K562 (cell line): Measurements from ENCODE around the gene TMEM138. TPM values are rescaled to one million over a fixed set of nuclear protein-coding genes. Genes with fewer than 3 reads are reported as not detected.
A peak's percentile ranks its signal among the peaks of the same experiment; 100 is the strongest.

Experiments
- CXXC5 ChIP-seq: fragments of 250-450 bp; sonication (Bioruptor Pico); IDR thresholded peaks from 2 replicates; pipeline ENCODE4 v1.8.0; 2022; ENCODE audit warnings: inconsistent platforms, mild to moderate bottlenecking, moderate library complexity
- FOSL1 ChIP-seq: fragments of 200-800 bp; sonication (Bioruptor generic); conservative IDR thresholded peaks from 2 replicates; pipeline ENCODE4 v1.6.1; 2016; ENCODE audit warnings: missing genetic modification characterization, missing compliant biosample characterization
- MTA3 ChIP-seq: fragments of 450-650 bp; formaldehyde crosslinking; IDR thresholded peaks from 2 replicates; pipeline ENCODE4 v1.6.1; 2017; ENCODE audit warnings: mild to moderate bottlenecking, borderline replicate concordance
- REST ChIP-seq, 2 experiments: fragments of 450-650 bp; formaldehyde crosslinking in 1 of 2; IDR thresholded peaks; 2 replicates each; pipeline versions ENCODE4 v1.4.0 to v1.6.1; 2014 to 2020; ENCODE audit warnings: mild to moderate bottlenecking in 2 of 2, borderline replicate concordance in 1 of 2, low read depth in 1 of 2
- SMC3 ChIP-seq: conservative IDR thresholded peaks from 2 replicates; pipeline ENCODE4 v1.6.1; 2011; ENCODE audit warnings: low read depth, low read length, improper control_type of control experiment; ENCODE audit not compliant: insufficient read depth
- polyA plus RNA-seq, 8 experiments: library from polyadenylated mRNA; depleted of rRNA in 4 of 8; stranded (reverse) in 5 of 8; unstranded in 3 of 8; fragments of >200 nt; fragmentation: Nextera tagmentation in 2 of 8; fragmentation: Illumina TruSeq in 1 of 8; extraction: Ambion mirVana in 2 of 8; extraction: Trizol in 1 of 8; gene quantifications; 2 replicates each; pipeline versions ENCODE4 v1.2.1 to v1.2.3, GENCODE V29; 2011 to 2014; ENCODE audit warnings: inconsistent platforms in 1 of 8, missing spikeins in 1 of 8
- total RNA-seq, 7 experiments: library from RNA; depleted of rRNA in 6 of 7; stranded (reverse); fragments of >200 nt in 6 of 7; fragmentation: Illumina TruSeq in 2 of 7; extraction: Trizol in 2 of 7; gene quantifications; 2 replicates each; pipeline versions ENCODE4 v1.2.1 to v1.2.3, GENCODE V29; 2011 to 2021; ENCODE audit warnings: low replicate concordance in 1 of 7
- TF ChIP-seq, protein P1 (sequence below): sonication (generic); formaldehyde crosslinking; IDR thresholded peaks from 2 replicates; pipeline ENCODE4 v1.8.1; 2023; ENCODE audit warnings: mild to moderate bottlenecking, missing genetic modification reagents
- TF ChIP-seq, protein P2 (sequence below): fragments of 250-450 bp; sonication (Bioruptor Pico); IDR thresholded peaks from 2 replicates; pipeline ENCODE4 v1.4.0; 2020; ENCODE audit warnings: mild to moderate bottlenecking

Gene TMEM138
- total and polyA plus RNA-seq, 9 of the 15 experiments (the other 6 are each of a cell fraction or from before 2014, with no cell fraction given): 23.2 to 168 (median 63.1) TPM

- TF ChIP-seq, protein P1, sequence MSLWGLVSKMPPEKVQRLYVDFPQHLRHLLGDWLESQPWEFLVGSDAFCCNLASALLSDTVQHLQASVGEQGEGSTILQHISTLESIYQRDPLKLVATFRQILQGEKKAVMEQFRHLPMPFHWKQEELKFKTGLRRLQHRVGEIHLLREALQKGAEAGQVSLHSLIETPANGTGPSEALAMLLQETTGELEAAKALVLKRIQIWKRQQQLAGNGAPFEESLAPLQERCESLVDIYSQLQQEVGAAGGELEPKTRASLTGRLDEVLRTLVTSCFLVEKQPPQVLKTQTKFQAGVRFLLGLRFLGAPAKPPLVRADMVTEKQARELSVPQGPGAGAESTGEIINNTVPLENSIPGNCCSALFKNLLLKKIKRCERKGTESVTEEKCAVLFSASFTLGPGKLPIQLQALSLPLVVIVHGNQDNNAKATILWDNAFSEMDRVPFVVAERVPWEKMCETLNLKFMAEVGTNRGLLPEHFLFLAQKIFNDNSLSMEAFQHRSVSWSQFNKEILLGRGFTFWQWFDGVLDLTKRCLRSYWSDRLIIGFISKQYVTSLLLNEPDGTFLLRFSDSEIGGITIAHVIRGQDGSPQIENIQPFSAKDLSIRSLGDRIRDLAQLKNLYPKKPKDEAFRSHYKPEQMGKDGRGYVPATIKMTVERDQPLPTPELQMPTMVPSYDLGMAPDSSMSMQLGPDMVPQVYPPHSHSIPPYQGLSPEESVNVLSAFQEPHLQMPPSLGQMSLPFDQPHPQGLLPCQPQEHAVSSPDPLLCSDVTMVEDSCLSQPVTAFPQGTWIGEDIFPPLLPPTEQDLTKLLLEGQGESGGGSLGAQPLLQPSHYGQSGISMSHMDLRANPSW (CRISPR knock-in tag): no peak
- TF ChIP-seq REST (IDR thresholded peaks at IDR 0.05; ENCODE audit: borderline replicate concordance): peak; percentile 90
- TF ChIP-seq REST (CRISPR knock-in tag; IDR thresholded peaks at IDR 0.05; ENCODE audit: low read depth): no peak
- TF ChIP-seq FOSL1 (tag): no peak
- peak; percentile 89 for TF ChIP-seq SMC3
- TF ChIP-seq, protein P2, sequence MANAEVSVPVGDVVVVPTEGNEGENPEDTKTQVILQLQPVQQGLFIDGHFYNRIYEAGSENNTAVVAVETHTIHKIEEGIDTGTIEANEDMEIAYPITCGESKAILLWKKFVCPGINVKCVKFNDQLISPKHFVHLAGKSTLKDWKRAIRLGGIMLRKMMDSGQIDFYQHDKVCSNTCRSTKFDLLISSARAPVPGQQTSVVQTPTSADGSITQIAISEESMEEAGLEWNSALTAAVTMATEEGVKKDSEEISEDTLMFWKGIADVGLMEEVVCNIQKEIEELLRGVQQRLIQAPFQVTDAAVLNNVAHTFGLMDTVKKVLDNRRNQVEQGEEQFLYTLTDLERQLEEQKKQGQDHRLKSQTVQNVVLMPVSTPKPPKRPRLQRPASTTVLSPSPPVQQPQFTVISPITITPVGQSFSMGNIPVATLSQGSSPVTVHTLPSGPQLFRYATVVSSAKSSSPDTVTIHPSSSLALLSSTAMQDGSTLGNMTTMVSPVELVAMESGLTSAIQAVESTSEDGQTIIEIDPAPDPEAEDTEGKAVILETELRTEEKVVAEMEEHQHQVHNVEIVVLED (CRISPR knock-in tag): no peak
- TF ChIP-seq MTA3: no peak
- TF ChIP-seq CXXC5 (CRISPR knock-in tag): 0 out of 2 replicates have a peak, but pooled peaks have one; percentile 15
These were observed 22.4 kb downstream of the TMEM138 start (continued) for GRCh38 chr11:61384271-61385242.
